GM12891 (cell line): Measurements from ENCODE around the gene POLD2.

Source experiments
- POLR2A ChIP-seq: IDR thresholded peaks from 2 replicates; pipeline ENCODE4 v1.6.1; 2011; ENCODE audit warnings: low read depth, low read length, control low read depth
- POLR2AphosphoS5 ChIP-seq: IDR thresholded peaks from 2 replicates; pipeline ENCODE4 v1.6.1; 2011; ENCODE audit warnings: low read depth, low read length, control low read depth
- POU2F2 ChIP-seq: IDR thresholded peaks from 2 replicates; pipeline ENCODE4 v1.6.1; 2011; ENCODE audit warnings: low read depth, mild to moderate bottlenecking, control low read depth, low read length, moderate library complexity
- SPI1 ChIP-seq: IDR thresholded peaks from 2 replicates; pipeline ENCODE4 v1.6.1; 2011; ENCODE audit warnings: low read depth, low read length, control low read depth

- TF ChIP-seq POLR2AphosphoS5 (no peak), POLR2A (no peak), POU2F2 (no peak), SPI1 (no peak)
Measured at GRCh38 chr7:44148961-44149536, 25.7 kb upstream of the POLD2 start.
